Right renal pelvis (tissue), 4 donors: ENCODE data around the gene CAMSAP1. TPM values are rescaled to one million over a fixed set of nuclear protein-coding genes. Genes with fewer than 3 reads are reported as not detected.

ENCODE experiments used
- DNase-seq, 4 donors: peaks; one replicate each; pipeline ENCODE4 v3.0.0-alpha.2; 2013; ENCODE audit warnings: low read depth in 4 of 4, low spot score in 3 of 4, missing footprints in 1 of 4
- polyA plus RNA-seq, 4 donors: library from polyadenylated mRNA; unstranded; fragments of 120-200 nt; gene quantifications; one replicate each; pipeline ENCODE4 v1.2.1, GENCODE V29; 2013; ENCODE audit not compliant: insufficient read length in 4 of 4

The CAMSAP1 gene
- polyA plus RNA-seq, 4 donors: 23.7 to 24.9 (median 24.2) TPM

DNA sequence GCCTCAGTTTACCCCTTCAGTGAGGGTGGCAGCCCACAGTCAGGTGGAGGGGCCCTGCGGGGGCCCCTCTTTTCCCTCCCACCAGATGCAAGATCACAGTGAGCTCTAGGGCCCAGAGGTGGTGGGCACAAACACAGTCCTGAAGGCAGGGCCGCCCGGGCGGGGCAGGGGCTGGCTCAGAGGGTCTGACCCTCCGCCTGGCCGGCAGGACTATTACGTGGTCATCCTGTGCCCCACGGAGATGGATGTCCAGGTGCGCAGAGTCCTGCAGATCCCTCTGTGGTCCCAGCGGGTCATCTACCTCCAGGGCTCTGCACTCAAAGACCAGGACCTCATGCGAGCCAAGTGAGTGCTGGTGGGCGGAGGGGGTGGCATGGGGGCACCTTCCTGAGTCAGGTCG, 141.9 kb downstream of the CAMSAP1 start:
- DNase-seq: no peak

DNA sequence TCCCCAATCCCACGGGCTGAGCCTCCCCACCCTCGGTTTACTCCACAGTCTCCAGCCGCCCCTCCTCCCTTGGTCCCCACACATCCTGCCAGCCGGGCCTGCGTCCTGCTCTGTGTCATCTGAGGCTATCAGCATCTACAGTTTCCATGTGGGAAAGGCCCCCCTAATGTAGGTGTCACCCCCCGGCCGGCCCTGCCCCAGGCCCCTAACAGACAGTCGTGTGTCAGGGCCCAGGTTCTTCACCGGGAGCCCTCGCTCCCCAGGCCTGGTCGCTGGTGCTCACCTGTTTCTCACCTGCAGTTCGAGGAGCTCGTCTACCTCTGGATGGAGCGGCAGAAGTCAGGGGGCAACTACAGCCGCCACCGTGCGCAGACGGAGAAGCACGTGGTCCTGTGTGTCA, 142.6 kb downstream of the CAMSAP1 start:
- DNase-seq: no peak

DNA sequence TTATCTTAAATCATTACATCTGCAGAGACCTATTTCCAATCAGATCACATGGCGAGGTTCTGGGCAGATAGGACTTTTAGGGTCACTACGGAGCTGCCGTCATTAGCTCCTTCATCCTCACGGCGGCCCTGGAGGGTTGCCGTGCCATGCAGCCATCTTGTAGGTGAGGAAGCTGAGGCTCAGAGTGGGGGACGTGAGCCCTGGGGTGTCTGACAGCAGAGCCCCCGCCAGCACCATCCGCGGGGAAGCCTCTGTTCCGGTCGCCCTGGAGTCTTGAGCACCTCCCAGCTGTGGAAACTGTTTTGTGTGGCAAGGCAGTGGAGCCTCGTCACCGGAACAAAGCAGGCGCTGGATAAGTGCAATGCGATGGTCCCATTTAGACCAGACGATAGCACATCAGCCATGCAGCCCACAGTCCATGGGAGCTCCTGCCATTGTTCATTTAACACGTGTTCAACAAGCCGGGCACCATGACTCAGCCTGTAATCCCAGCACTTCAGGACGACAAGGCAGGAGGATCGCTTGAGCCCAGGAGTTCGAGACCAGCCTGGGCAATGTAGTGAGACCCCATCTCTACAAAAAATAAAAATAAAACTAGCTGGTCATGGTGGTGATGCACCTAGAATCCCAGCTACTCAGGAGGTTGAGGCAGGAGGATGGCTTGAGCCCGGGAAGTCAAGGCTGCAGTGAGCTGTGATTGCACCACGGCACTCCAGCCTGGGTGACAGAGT, 143.5 kb downstream of the CAMSAP1 start:
- no peak for DNase-seq

DNA sequence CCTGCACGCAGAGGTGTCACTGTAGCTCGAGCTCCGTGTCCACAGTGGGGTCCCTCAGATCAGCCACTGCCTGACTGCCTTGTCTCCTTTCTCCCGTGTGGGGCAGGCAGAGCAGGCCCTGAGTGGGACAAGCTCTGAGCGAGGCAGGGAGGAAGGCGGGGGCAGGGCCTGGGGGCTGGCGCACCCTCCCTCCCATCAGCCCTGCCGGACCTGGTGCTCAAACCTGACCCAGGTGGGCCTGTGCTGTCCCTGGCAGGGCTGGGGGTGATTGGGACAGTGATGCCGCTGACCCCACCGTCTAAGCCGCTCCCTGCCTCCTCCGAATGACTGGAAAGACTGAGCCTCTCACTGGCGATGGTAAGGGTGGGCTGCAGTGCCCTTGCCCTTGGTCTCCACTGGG, 144.4 kb downstream of the CAMSAP1 start:
- no peak for DNase-seq

DNA sequence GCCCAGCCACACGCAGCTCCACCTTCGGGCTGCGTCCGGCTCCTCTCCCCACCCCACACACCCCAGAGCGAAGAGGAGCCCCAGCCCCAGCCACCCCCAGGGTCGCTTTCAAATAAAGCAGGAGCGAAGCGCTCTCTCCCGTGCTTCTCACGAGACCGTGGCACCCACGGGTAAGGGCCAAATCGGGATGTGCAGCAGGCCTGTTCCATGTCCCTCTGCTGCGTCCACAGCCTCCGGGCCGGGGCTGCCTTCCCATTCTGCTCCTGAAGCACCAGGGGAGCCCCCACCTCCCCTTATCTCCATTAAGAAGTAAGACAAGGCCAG, 145.5 kb downstream of the CAMSAP1 start:
- DNase-seq: no peak

DNA sequence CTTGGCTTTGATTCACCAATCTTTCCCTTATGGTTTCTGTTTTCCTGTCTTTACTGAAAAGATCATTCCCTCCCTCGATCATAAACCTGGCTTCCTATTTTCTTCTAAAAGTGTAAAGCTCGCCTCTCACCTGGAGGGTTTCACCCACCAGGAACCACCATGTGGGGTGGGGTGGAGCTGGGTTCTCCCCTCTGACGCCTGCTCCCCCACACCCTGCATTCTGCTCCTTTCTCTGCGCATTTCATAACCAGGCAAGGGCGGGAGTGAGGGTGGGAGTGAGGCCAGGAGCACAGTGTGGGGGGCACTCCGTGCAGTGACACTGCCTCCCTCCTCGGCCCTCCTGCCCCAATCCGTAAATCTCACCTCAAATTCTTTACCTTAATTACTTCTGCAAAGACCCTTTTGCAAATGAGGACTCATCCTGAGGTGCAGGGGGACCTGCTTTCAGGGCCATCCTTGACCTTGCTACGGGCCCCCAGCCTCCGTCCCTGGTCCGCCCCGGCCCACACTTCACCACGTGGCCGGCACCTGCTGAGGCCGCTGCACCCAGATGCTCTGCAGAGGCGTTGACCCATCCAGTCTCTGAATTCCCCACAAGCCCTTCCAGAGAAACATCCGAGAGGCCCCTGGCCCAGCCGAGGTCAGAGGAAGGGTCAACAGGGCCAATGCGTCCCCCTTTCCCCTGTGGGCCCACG, 146.0 kb downstream of the CAMSAP1 start:
- no peak for DNase-seq

DNA sequence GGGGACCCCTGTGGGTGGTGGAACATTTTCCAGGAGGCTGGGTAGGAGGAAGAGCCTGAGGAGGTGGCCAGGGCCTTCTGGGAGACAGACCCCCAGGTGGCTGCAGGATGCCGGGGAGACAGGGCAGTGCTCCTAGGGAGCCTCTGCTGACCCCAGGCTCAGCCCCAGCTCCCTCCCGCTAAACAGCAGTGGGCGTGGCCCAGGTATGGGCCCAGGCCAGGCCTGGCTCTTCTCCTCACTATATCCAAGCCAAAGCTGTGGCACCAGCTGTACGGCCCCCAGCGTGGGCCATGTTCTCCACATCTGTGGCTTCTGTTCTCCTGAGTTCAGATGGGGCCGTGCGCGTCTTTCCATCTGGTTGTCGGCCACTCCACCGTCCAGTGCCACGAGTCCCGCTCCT, 146.9 kb downstream of the CAMSAP1 start:
- DNase-seq: no peak

DNA sequence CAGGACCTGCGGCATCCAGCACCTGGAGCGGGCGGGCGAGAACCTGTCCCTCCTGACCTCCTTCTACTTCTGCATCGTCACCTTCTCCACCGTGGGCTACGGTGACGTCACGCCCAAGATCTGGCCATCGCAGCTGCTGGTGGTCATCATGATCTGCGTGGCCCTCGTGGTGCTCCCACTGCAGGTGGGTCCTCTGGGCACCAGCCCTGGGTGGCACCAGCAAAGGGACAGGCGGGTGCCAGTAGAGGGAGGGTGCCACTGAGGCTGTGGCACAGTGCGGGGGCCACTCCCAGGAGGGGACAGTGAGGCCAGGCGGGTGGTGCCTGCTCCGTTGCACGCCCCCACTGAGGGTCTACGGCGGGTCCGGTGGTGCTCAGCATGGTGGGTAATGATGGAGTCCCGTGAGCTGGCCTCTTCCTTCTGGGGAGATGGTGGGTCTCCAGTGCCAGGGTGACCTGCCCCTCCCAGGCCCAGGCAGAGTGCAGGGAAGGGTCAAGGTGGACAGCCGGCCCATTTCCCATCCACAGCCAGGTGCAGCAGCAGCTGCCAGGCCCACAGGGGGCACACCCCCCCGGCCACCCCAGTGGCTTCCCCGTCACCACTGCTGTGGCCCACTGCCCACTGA, 147.6 kb downstream of the CAMSAP1 start:
- DNase-seq: no peak

DNA sequence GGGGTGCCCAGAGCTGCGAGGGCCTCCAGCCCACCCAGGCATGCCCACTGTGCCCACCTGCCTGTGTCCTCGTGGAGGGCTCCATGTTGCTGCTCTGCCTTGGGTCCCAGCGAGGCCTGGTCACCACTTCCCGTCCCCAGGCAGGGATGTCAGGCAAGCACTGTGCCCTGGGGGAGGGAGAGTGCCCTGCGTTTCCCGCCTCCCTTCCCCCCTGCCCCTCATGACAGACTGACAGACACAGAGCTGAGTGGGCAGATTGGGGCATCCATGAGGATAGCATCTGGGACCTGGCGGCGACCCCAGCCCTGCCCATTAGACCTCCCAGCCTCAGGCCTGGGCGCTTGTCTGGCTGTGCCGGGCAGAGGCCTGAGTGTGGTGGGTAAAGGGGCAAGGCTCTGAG, 148.5 kb downstream of the CAMSAP1 start:
- DNase-seq: no peak

Other genes with a start within 250 kb of the CAMSAP1 start
- not detected for gene LCN9, start 244.2 kb downstream of the CAMSAP1 start, polyA plus RNA-seq
- gene SOHLH1, start 208.1 kb downstream of the CAMSAP1 start, polyA plus RNA-seq: not detected
- under 1 TPM; 0.08 to 0.24 (median 0.22) TPM for gene KCNT1, start 205.4 kb downstream of the CAMSAP1 start, polyA plus RNA-seq
- gene UBAC1, start 53.8 kb upstream of the CAMSAP1 start, polyA plus RNA-seq: 10 to 100 TPM; 28.1 to 31.1 (median 28.6) TPM
- 1 to 10 TPM; 8.5 to 9.3 (median 8.9) TPM for gene NACC2, start 187.7 kb upstream of the CAMSAP1 start, polyA plus RNA-seq
- 10 to 100 TPM; 16.7 to 23.5 (median 18.3) TPM for gene TMEM250, start 211.3 kb upstream of the CAMSAP1 start, polyA plus RNA-seq